T follicular helper cell (primary cell): ENCODE results near the gene RTN4.

Source experiments
- DNase-seq: peaks from one replicate; pipeline ENCODE4 v3.0.0-alpha.2; 2020; ENCODE audit warnings: low read depth

The RTN4 gene

GRCh38 chr2:55033921-55034320 is 16.3 kb downstream of the RTN4 start:
- DNase-seq = no peak

GRCh38 chr2:55033076-55033742 is 17.0 kb downstream of the RTN4 start:
- DNase-seq = no peak

- no peak for DNase-seq
These were observed 18.7 kb downstream of the RTN4 start for GRCh38 chr2:55031505-55031904.

- DNase-seq = no peak
These were observed 19.5 kb downstream of the RTN4 start for GRCh38 chr2:55030766-55031165.

GRCh38 chr2:55029098-55029497 is 21.2 kb downstream of the RTN4 start:
- DNase-seq = no peak

- DNase-seq = no peak
These were observed 23.0 kb downstream of the RTN4 start for GRCh38 chr2:55027226-55027625.

GRCh38 chr2:55026202-55026601 is 24.0 kb downstream of the RTN4 start:
- DNase-seq = no peak

GRCh38 chr2:55025627-55026026 is 24.6 kb downstream of the RTN4 start:
- DNase-seq = no peak

GRCh38 chr2:55025082-55025481 is 25.2 kb downstream of the RTN4 start:
- no peak for DNase-seq

- DNase-seq = no peak
These were observed 27.8 kb downstream of the RTN4 start for GRCh38 chr2:55022476-55022875.

- no peak for DNase-seq
These were observed 30.6 kb downstream of the RTN4 start for GRCh38 chr2:55019526-55020258.

GRCh38 chr2:55018619-55019018 is 31.6 kb downstream of the RTN4 start:
- no peak for DNase-seq

- no peak for DNase-seq
These were observed 32.4 kb downstream of the RTN4 start for GRCh38 chr2:55017880-55018279.

- no peak for DNase-seq
These were observed 32.8 kb downstream of the RTN4 start for GRCh38 chr2:55017428-55017827.

- DNase-seq = peak; percentile 15
These were observed 35.0 kb downstream of the RTN4 start for GRCh38 chr2:55014962-55015939.

GRCh38 chr2:55013936-55014335 is 36.3 kb downstream of the RTN4 start:
- DNase-seq = no peak

GRCh38 chr2:55012672-55013484 is 37.4 kb downstream of the RTN4 start:
- DNase-seq = no peak

GRCh38 chr2:55011831-55012671 is 38.2 kb downstream of the RTN4 start:
- no peak for DNase-seq

GRCh38 chr2:55010915-55011314 is 39.3 kb downstream of the RTN4 start:
- DNase-seq = no peak

- DNase-seq = peak; percentile 48
These were observed 40.1 kb downstream of the RTN4 start for GRCh38 chr2:55010149-55010591.
